ENCODE measurements around the gene SLC9A3.

DNA sequence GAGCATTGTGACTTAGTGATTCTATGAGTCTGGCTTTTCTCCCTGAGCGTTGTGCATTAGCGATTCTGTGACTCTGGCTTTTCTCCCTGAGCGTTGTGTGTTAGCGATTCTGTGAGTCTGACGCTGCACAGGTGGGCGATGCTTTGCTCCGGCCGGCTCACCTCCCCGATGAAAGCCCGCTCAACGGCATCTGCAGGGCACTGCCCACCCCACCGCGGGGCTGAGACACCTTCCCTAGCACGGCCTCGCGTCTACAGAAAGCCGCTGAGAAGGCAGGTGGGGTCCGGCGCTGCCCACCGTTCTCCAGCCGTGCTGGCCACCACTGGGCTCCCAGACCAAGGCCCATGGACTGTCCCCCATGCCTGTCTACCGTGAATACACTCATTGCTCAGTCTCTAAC is 12.8 kb upstream of the SLC9A3 start:
- TF ChIP-seq, protein P1, sequence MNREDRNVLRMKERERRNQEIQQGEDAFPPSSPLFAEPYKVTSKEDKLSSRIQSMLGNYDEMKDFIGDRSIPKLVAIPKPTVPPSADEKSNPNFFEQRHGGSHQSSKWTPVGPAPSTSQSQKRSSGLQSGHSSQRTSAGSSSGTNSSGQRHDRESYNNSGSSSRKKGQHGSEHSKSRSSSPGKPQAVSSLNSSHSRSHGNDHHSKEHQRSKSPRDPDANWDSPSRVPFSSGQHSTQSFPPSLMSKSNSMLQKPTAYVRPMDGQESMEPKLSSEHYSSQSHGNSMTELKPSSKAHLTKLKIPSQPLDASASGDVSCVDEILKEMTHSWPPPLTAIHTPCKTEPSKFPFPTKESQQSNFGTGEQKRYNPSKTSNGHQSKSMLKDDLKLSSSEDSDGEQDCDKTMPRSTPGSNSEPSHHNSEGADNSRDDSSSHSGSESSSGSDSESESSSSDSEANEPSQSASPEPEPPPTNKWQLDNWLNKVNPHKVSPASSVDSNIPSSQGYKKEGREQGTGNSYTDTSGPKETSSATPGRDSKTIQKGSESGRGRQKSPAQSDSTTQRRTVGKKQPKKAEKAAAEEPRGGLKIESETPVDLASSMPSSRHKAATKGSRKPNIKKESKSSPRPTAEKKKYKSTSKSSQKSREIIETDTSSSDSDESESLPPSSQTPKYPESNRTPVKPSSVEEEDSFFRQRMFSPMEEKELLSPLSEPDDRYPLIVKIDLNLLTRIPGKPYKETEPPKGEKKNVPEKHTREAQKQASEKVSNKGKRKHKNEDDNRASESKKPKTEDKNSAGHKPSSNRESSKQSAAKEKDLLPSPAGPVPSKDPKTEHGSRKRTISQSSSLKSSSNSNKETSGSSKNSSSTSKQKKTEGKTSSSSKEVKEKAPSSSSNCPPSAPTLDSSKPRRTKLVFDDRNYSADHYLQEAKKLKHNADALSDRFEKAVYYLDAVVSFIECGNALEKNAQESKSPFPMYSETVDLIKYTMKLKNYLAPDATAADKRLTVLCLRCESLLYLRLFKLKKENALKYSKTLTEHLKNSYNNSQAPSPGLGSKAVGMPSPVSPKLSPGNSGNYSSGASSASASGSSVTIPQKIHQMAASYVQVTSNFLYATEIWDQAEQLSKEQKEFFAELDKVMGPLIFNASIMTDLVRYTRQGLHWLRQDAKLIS (CRISPR knock-in tag; IDR thresholded peaks at IDR 0.05): no peak
- TF ChIP-seq POLR2A (IDR thresholded peaks at IDR 0.05; ENCODE audit: insufficient read depth in 1 of 2, low read depth in 2 of 2, low read length in 2 of 2): no peak
- TF ChIP-seq, protein P2, sequence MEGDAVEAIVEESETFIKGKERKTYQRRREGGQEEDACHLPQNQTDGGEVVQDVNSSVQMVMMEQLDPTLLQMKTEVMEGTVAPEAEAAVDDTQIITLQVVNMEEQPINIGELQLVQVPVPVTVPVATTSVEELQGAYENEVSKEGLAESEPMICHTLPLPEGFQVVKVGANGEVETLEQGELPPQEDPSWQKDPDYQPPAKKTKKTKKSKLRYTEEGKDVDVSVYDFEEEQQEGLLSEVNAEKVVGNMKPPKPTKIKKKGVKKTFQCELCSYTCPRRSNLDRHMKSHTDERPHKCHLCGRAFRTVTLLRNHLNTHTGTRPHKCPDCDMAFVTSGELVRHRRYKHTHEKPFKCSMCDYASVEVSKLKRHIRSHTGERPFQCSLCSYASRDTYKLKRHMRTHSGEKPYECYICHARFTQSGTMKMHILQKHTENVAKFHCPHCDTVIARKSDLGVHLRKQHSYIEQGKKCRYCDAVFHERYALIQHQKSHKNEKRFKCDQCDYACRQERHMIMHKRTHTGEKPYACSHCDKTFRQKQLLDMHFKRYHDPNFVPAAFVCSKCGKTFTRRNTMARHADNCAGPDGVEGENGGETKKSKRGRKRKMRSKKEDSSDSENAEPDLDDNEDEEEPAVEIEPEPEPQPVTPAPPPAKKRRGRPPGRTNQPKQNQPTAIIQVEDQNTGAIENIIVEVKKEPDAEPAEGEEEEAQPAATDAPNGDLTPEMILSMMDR (CRISPR knock-in tag; IDR thresholded peaks at IDR 0.05): no peak
- TF ChIP-seq, protein P3, sequence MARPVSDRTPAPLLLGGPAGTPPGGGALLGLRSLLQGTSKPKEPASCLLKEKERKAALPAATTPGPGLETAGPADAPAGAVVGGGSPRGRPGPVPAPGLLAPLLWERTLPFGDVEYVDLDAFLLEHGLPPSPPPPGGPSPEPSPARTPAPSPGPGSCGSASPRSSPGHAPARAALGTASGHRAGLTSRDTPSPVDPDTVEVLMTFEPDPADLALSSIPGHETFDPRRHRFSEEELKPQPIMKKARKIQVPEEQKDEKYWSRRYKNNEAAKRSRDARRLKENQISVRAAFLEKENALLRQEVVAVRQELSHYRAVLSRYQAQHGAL (CRISPR knock-in tag; IDR thresholded peaks at IDR 0.05; ENCODE audit: not compliant biosample characterization): no peak
- no peak for TF ChIP-seq PCBP1 (IDR thresholded peaks at IDR 0.05; ENCODE audit: borderline replicate concordance, low read depth, low read length)
- no peak for TF ChIP-seq MYC (CRISPR knock-in tag; IDR thresholded peaks at IDR 0.05; ENCODE audit: borderline replicate concordance)
- TF ChIP-seq GABPB1 (CRISPR knock-in tag; IDR thresholded peaks at IDR 0.05): no peak

Data from HepG2 (cell line).